OCI-LY3 (cell line): ENCODE data around the gene DOCK4.

Experiments
- H2AFZ ChIP-seq: fragments of 200-600, 300-600 bp; shearing (Covaris generic); 2 replicates; pipeline ENCODE4 v1.6.0; 2014; ENCODE audit warnings: antibody characterized with exemption, low read depth, low read length
- H3K27ac ChIP-seq: fragments of 200-600, 300-600 bp; sonication (generic); 2 replicates; pipeline ENCODE4 v1.5.1; 2014; ENCODE audit warnings: mild to moderate bottlenecking, low read length, moderate library complexity, mixed read lengths
- H3K27me3 ChIP-seq: fragments of 200-600, 300-600 bp; sonication (generic); 2 replicates; pipeline ENCODE4 v1.6.1; 2014; ENCODE audit warnings: low read depth, low read length, mixed read lengths
- H3K36me3 ChIP-seq: fragments of 200-600, 300-600 bp; sonication (generic); replicated peaks from 2 replicates; pipeline ENCODE3; 2014; ENCODE audit warnings: low read depth, low read length, mixed read lengths
- H3K4me1 ChIP-seq: fragments of 300-600, 200-600 bp; sonication (generic); 2 replicates; pipeline ENCODE4 v1.6.1; 2014; ENCODE audit warnings: low read length, mixed read lengths
- H3K4me2 ChIP-seq: fragments of 200-600, 300-600 bp; sonication (generic); 2 replicates; pipeline ENCODE4 v1.6.1; 2014; ENCODE audit warnings: low read length, mixed read lengths
- H3K4me3 ChIP-seq: fragments of 300-600, 200-600 bp; sonication (generic); 2 replicates; pipeline ENCODE4 v1.5.1; 2014; ENCODE audit warnings: antibody characterized with exemption, mild to moderate bottlenecking, low read length, moderate library complexity
- H3K79me2 ChIP-seq: fragments of 300-600, 200-600 bp; shearing (Covaris generic); 2 replicates; pipeline ENCODE4 v1.6.1; 2014; ENCODE audit warnings: mild to moderate bottlenecking, low read length, mixed read lengths
- H3K9ac ChIP-seq: fragments of 300-600, 200-600 bp; shearing (Covaris generic); 2 replicates; pipeline ENCODE4 v1.6.0; 2014; ENCODE audit warnings: mild to moderate bottlenecking, low read length, moderate library complexity
- H3K9me3 ChIP-seq: fragments of 200-600, 300-600 bp; shearing (Covaris generic); 2 replicates; pipeline ENCODE4 v1.6.1; 2014; ENCODE audit warnings: low read length, mixed read lengths; ENCODE audit not compliant: insufficient read depth
- H4K20me1 ChIP-seq: fragments of 200-600, 300-600 bp; sonication (generic); 2 replicates; pipeline ENCODE4 v1.6.1; 2016; ENCODE audit warnings: low read length, mixed read lengths; ENCODE audit not compliant: insufficient read depth
- CTCF ChIP-seq: fragments of 200-600, 300-600 bp; sonication (generic); IDR thresholded peaks from 2 replicates; pipeline ENCODE4 v1.5.1; 2014; ENCODE audit warnings: antibody characterized with exemption, low read length, low read depth
- EZH2phosphoT487 ChIP-seq: fragments of 200-600 bp; shearing (Covaris generic); IDR thresholded peaks from 2 replicates; pipeline ENCODE4 v1.6.1; 2018; ENCODE audit warnings: antibody characterized with exemption, mixed run types, low read depth

The DOCK4 gene

GRCh38 chr7:111985798-111986197, 220.4 kb downstream of the DOCK4 start:
- no peak overlapping the region for H3K4me3 ChIP-seq
- no peaks in the 10 kb centered on the region for H3K36me3 ChIP-seq
- no peak overlapping the region for H2AFZ ChIP-seq
- no peak overlapping the region for H3K27ac ChIP-seq
- H3K79me2 ChIP-seq: no peaks in the 10 kb centered on the region
- TF ChIP-seq EZH2phosphoT487 (no peak), CTCF (no peak)
- H3K9ac ChIP-seq: no peak overlapping the region
- H4K20me1 ChIP-seq: no peaks in the 10 kb centered on the region
- H3K27me3 ChIP-seq: no peaks in the 10 kb centered on the region
- H3K4me1 ChIP-seq: peaks cover 12% of the 10 kb centered on the region; the same call in 1 of the 2 replicates
- no peaks in the 10 kb centered on the region for H3K9me3 ChIP-seq
- no peak overlapping the region for H3K4me2 ChIP-seq

- H3K4me2 ChIP-seq: no peak overlapping the region
- no peaks in the 10 kb centered on the region for H4K20me1 ChIP-seq
- no peak overlapping the region for H2AFZ ChIP-seq
- H3K4me3 ChIP-seq: no peak overlapping the region
- H3K36me3 ChIP-seq: no peaks in the 10 kb centered on the region
- no peaks in the 10 kb centered on the region for H3K27me3 ChIP-seq
- no peaks in the 10 kb centered on the region for H3K9me3 ChIP-seq
- TF ChIP-seq EZH2phosphoT487 (no peak), CTCF (no peak)
- H3K79me2 ChIP-seq: no peaks in the 10 kb centered on the region
- H3K9ac ChIP-seq: no peak overlapping the region
- no peak overlapping the region for H3K27ac ChIP-seq
- H3K4me1 ChIP-seq: peaks cover 12% of the 10 kb centered on the region; the same call in 1 of the 2 replicates
These were observed 223.4 kb downstream of the DOCK4 start for GRCh38 chr7:111982804-111983203.

GRCh38 chr7:111982133-111982532, 224.1 kb downstream of the DOCK4 start:
- Histone ChIP-seq H3K9me3 (no peaks in the 10 kb centered on the region), H3K36me3 (no peaks in the 10 kb centered on the region), H3K79me2 (no peaks in the 10 kb centered on the region), H3K27ac (no peak overlapping the region), H4K20me1 (no peaks in the 10 kb centered on the region), H3K9ac (no peak overlapping the region), H3K4me1 (peaks cover 6% of the 10 kb centered on the region; the same call in 1 of the 2 replicates), H2AFZ (no peak overlapping the region), H3K4me2 (no peak overlapping the region), H3K4me3 (no peak overlapping the region), H3K27me3 (no peaks in the 10 kb centered on the region)
- TF ChIP-seq CTCF: no peak
- TF ChIP-seq EZH2phosphoT487: no peak

- Histone ChIP-seq H3K27me3 (no peaks in the 10 kb centered on the region), H2AFZ (no peak overlapping the region)
These were observed 225.5 kb downstream of the DOCK4 start for GRCh38 chr7:111980725-111981124.

More at GRCh38 chr7:111980725-111981124, 225.5 kb downstream of the DOCK4 start:
- TF ChIP-seq CTCF: no peak
- TF ChIP-seq EZH2phosphoT487: no peak
- Histone ChIP-seq H3K79me2 (no peaks in the 10 kb centered on the region), H3K9ac (no peak overlapping the region), H4K20me1 (no peaks in the 10 kb centered on the region), H3K4me2 (no peak overlapping the region), H3K27ac (no peak overlapping the region), H3K9me3 (no peaks in the 10 kb centered on the region), H3K4me3 (no peak overlapping the region), H3K4me1 (no peaks in the 10 kb centered on the region), H3K36me3 (no peaks in the 10 kb centered on the region)
